Transverse colon (tissue), 4 donors: ENCODE data around the gene ZNF616.

ENCODE experiments used
- POLR2AphosphoS5 ChIP-seq, 3 donors: sonication (generic); formaldehyde crosslinking; IDR thresholded peaks; one replicate each; pipeline ENCODE4 v1.6.1; 2016; ENCODE audit warnings: antibody characterized with exemption in 3 of 3
- TF ChIP-seq, protein P1 (sequence below), 5 experiments: fragments of 200-600 bp in 3 of 5; fragments of 450-650 bp in 2 of 5; sonication (generic) in 3 of 5; IDR thresholded peaks; 1 replicate in 2 of 5; 2 replicates in 3 of 5; pipeline ENCODE4 v1.5.1; 2016 to 2017; ENCODE audit warnings: antibody characterized with exemption in 5 of 5, inconsistent platforms in 3 of 5, mild to moderate bottlenecking in 2 of 5, moderate library complexity in 1 of 5

DNA sequence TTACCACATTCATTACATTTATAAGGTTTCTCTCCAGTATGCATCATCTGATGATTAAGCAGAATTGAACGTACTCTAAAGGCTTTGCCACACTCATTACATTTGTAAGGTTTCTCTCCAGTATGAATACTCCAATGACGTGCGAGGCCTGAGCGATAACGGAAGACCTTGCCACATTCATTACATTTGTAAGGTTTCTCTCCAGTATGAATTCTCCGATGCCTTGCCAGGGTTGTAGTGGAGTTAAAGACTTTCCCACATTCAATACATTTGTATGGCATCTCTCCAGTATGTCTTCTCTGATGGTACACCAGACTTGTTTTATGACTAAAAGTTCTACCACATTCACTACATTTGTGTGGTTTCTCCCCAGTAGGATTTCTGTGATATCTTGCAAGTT is 74.3 kb downstream of the ZNF616 start:
- TF ChIP-seq, protein P1, sequence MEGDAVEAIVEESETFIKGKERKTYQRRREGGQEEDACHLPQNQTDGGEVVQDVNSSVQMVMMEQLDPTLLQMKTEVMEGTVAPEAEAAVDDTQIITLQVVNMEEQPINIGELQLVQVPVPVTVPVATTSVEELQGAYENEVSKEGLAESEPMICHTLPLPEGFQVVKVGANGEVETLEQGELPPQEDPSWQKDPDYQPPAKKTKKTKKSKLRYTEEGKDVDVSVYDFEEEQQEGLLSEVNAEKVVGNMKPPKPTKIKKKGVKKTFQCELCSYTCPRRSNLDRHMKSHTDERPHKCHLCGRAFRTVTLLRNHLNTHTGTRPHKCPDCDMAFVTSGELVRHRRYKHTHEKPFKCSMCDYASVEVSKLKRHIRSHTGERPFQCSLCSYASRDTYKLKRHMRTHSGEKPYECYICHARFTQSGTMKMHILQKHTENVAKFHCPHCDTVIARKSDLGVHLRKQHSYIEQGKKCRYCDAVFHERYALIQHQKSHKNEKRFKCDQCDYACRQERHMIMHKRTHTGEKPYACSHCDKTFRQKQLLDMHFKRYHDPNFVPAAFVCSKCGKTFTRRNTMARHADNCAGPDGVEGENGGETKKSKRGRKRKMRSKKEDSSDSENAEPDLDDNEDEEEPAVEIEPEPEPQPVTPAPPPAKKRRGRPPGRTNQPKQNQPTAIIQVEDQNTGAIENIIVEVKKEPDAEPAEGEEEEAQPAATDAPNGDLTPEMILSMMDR (IDR thresholded peaks at IDR 0.05): no peak
- no peak for TF ChIP-seq POLR2AphosphoS5 (IDR thresholded peaks at IDR 0.05)
